ENCODE measurements around the gene RCAN3.
A peak's percentile ranks its signal among the peaks of the same experiment; 100 is the strongest.

Gene RCAN3

GRCh38 chr1:24586119-24586518, 83.5 kb downstream of the RCAN3 start:
- in situ Hi-C loops (cut with MboI; ENCODE audit: low sequenced_read_pairs, unreplicated experiment): no loop called here
- TF ChIP-seq CTCF (IDR thresholded peaks at IDR 0.05; ENCODE audit: borderline replicate concordance, control extremely low read depth, extremely low read depth, insufficient read depth, missing control alignments): no peak
- no peak for DNase-seq (ENCODE audit: low spot score)

GRCh38 chr1:24586970-24587820, 84.6 kb downstream of the RCAN3 start:
- peak; percentile 71 for TF ChIP-seq CTCF (IDR thresholded peaks at IDR 0.05; ENCODE audit: borderline replicate concordance, control extremely low read depth, extremely low read depth, insufficient read depth, missing control alignments)
- in situ Hi-C loops (cut with MboI; ENCODE audit: low sequenced_read_pairs, unreplicated experiment): no loop called here
- peak; percentile 81 for DNase-seq (ENCODE audit: low spot score)

- no peak for TF ChIP-seq CTCF (IDR thresholded peaks at IDR 0.05; ENCODE audit: borderline replicate concordance, control extremely low read depth, extremely low read depth, insufficient read depth, missing control alignments)
- in situ Hi-C loops (cut with MboI; ENCODE audit: low sequenced_read_pairs, unreplicated experiment): no loop called here
- DNase-seq (ENCODE audit: low spot score): no peak
These were observed 85.9 kb downstream of the RCAN3 start for GRCh38 chr1:24588573-24588972.

- in situ Hi-C loops (cut with MboI; ENCODE audit: low sequenced_read_pairs, unreplicated experiment): no loop called here
- no peak for DNase-seq (ENCODE audit: low spot score)
- no peak for TF ChIP-seq CTCF (IDR thresholded peaks at IDR 0.05; ENCODE audit: borderline replicate concordance, control extremely low read depth, extremely low read depth, insufficient read depth, missing control alignments)
These were observed 86.6 kb downstream of the RCAN3 start for GRCh38 chr1:24589200-24589599.
